HG03095 (cell line): ENCODE measurements around the gene RPL7A.
"Not testable (repeated sequence)": the region's sequence is repeated elsewhere in the genome, so short reads cannot be mapped to it uniquely, and the experiment has no call there.

Source experiments
- ATAC-seq: cut with Tn5 transposase; IDR thresholded peaks from one replicate; pipeline ENCODE4 v1.9.1; 2021; ENCODE audit warnings: moderate library complexity; ENCODE audit not compliant: unreplicated experiment

RPL7A gene

DNA sequence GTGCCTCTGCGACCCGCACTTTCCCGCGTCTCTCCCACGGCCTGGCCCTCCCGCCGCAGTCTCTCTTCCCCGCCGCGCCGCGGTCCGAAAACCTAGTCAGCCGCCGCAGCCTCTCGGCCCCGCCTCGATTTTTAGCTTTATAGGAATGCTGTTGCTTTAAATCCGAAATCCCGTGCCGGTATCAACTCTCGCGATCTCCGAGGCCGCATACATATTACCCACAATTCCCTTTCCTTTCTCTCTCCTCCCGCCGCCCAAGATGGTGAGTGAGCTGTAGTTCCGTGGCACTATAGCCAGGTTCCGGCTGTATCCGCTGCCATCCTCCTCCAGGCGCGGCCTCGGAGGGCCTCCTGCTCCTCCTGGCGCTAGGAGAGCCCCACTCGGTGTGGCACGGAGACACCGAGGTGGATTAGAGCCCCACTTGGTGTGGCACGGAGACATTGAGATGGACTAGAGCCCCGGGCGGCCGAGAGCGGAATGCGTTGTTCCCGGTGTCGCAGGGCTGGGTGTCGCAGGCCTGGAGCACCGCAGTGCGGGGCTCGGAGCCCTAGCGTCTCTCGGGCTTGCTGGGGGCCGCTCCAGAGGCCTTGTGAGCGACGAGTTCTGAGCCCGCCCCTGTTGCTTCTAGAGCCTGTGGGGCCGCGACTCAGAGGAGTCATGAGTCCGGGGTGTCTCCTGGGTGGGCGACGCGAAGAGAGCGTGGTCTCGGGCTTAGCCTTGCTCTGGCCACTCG lies at the start of gene RPL7A, which contains the start of gene MED22:
RPL7A (plus strand) TSS at position 234 of the 733 bp plus-strand sequence; CDS start at position 260, 26 bp downstream.
MED22 (minus strand) TSS at position 147 of the 733 bp plus-strand sequence. CDS start 1,469 bp downstream, outside the sequence.
- ATAC-seq: peak; percentile 70

DNA sequence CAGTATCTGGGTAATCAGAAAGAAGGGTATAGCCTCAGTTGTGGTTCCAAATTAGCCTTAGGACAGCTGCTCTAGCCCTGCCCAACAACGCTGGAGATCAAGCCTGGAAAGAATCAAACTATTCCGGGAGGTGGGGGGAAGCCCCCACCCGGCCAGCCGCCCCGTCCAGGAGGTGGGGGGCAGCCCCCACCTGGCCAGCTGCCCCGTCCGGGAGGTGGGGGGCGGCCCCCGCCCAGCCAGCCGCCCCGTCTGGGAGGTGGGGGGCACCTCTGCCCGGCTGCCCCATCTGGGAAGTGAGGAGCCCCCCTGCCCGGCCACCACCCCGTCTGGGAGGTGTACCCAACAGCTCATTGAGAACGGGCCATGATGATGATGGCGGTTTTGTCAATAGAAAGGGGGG lies 48.0 kb upstream of the RPL7A start:
- not testable (repeated sequence) for ATAC-seq

DNA sequence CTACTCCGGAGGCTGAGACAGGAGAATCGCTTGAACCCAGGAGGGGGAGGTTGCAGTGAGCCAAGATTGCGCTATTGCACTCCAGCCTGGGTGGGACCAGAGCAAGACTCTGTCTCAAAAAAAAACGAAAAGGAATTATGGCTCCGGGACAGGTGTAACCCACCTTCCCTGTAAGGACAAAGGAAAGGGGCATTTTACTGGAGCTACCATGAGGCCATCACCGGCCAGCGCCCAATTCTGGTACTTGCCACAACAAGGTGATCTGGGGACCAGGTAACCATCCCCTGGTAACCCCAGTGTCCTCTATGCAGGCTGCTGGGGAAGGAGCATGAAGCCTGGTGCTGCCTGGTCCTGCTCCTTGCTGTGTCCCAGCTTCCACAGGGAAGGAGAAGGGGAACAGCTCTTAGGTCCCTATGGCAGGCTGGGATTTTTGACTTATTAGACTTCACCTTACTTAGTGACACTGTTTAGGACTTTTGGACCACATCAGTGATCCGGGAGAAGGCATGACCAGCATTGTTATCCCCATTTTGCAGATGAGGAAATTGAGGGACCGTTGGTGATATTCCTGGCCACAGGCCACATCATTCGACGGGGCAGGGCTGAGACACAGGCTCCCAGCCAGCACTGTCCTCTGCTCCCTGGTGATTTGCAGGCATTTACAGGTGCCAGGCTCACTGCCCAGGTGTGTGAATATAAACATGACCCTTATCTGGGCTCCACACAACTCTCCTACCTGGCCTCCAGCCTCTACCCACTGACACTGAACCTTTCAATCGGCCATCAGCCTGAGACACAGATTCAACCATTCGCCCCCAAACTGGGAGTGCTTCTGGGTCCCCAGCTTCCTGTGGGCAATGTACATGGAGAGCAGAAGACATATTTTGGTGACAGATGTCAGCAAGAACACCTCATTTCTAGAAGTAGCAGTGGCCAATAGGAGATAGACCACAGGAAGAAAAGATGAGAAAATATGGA lies 46.5 kb upstream of the RPL7A start:
- ATAC-seq: no peak

DNA sequence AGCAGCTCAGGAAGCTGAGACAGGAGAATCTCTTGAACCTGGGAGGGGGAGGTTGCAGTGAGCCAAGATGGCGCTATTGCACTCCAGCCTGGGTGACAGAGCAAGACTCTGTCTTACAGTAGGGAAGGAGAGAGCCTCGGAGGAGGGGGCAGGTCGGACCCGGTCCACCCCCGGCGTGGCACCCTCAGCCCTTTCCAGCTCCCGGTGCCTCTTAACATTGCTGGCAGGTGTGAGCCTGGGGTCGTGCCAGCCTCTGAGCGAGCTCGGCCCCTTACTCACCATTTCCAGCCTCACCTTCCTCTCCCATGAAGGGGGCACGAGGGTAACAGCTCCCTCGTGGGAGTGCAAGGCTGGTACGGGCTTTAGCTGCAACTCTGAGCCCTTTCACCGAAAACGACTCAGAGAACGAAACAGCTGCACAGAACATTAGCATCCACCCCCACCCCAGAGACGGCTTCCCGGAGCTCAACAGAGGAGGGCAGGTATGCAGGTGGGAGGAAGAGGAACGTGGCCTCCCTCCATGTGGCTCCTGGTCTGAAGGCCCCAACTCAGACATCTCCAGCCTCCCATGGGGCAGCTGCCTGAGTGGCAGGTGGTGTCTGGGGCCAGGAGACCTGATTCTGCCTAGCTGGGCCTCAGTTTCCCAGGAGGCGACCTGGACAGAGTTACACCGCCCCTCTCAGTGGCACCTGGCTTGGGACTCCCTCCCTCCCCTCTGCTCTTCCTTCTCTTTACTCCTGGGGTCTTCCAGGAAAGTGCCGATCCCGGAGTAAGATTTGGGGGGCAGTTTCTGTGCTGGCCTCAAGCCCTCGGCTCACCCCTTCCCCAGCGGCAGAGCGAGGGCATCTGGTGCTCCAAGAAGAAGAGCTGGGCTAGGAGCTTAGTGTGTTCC lies 44.5 kb upstream of the RPL7A start:
- ATAC-seq: no peak

DNA sequence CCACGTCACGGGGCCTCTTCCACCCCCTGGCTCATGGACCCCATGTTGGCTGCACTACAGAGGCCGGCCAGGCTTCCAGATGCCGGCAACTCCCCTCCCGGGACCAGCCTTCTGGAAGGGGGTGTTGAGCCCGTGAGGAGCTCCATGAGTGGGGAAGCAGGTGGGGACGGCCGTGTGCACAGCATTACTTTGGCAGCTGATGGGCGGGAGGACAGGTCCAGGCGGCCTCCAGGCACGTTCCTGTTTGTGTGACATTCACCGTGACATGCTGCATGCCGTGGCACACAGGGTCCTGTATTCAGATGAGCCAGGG lies 43.9 kb upstream of the RPL7A start:
- no peak for ATAC-seq

DNA sequence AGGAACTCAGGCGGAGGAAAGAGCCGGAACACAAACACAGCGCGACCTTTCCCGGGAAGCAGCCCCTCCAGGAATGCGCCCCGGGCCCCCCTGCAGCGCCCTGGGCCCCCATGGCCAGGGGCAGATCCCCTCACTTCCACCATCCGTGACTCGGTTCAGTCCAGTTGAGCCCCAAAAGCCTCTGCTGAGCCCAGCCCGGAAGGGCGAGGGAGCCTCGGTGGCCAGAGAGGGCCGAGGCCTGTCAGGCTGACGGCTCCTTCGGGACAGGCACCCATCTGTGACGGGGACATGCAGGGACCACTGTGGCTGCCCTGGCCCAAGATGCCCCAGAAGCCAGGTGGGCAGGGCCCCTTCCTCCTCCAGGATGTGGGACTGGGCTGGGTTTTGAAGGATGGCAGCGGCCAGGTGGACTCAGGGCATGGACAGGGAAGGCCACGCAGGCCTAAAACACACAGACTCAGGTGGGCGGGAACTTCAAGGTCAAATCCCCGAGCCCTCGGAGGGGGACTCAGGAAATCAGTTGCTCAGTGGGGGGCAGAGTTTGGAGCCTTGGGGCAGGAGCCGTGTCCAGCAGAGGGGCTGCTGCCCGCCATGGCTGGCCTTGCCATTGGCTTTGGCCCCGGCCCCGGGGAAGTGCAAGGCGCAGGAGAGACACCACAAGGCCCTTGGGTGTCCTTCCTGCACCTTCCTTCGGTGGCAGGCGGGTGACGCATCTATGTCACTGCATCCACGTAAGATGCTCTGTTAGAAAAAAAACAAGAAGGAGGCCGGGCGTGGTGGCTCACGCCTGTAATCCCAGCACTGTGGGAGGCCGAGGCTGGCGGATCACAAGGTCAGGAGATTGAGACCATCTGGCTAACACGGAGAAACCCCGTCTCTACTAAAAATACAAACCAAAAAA lies 43.3 kb upstream of the RPL7A start:
- ATAC-seq: no peak

DNA sequence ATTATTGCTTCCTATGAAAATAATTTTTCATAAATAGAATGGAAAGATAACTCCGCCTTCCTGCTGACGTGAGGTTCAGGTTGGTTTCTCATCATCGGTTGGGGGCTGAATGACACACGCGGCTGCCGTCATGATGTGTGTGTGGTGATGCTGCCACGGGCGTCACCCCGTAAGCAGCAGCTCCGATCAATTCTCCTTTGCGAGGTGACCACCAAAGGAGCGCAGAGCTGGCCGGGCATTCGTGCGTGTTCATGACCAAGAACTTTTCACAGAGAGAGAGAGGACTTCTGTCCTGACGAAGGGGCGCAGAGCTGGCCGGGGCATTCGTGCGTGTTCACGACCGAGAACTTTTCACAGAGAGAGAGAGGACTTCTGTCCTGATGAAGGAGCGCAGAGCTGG lies 42.3 kb upstream of the RPL7A start:
- ATAC-seq: no peak

DNA sequence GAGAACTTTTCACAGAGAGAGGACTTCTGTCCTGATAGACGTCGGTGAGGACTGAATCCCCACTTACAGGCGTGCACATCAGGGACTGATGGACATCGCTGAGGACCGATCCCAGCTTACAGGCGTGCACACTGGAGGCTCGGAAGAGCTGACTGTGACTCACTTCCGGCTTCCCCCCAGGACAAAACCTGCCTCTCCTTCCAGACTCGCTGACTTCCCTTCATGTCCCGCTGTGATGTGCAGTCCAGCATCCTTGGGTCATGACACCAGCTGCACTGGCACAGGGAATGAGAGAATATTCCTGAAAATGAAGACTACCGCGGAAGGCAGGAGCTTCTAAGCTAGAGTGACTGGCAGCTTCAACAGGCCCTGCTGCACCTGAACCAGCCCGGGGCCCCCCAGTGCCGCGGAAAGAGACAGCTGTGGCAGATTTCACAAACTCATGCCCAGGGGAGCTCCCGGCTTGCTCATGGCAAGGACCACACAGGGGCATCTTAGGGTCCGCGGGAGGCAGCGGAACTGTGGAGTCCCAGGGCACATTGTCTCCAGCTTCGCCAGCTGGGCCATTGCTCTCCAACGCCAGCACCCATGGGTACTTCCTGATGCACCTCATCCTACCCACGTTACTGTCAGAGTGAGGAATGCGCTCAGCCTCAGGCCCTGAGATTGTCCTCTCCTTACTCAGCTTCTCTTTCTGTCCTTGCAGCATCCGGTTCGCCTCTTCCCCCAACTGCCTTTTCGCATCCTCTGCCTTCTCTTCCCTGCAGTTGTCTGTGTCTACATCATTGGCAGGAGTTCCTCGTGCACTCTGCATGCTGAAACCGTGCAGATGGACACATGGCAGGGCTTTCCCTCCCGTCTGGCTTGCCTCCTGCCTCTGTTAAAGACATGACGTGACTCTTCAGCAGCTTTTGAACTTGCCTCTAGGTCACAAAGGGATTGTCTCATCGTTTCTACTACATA lies 41.5 kb upstream of the RPL7A start:
- no peak for ATAC-seq

DNA sequence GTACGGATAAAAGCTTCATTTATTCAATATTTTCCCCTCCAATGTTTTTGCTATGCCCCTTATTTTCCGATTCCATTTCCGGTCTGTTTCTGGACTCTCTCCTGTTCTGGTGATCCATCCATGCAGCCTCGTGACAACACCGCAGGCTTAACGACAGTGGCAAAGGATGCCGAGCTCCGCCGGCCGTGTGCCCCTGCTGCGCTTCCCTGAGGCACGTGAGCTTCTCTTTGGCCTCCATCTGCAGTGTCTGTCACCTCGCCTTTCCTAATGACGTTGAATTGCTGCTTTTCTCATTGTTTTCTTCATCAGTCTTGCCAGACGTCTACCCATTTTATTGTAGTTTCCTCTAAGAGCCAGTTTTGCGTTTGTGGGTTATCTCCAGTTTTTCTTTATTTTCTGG lies 40.7 kb upstream of the RPL7A start:
- no peak for ATAC-seq

DNA sequence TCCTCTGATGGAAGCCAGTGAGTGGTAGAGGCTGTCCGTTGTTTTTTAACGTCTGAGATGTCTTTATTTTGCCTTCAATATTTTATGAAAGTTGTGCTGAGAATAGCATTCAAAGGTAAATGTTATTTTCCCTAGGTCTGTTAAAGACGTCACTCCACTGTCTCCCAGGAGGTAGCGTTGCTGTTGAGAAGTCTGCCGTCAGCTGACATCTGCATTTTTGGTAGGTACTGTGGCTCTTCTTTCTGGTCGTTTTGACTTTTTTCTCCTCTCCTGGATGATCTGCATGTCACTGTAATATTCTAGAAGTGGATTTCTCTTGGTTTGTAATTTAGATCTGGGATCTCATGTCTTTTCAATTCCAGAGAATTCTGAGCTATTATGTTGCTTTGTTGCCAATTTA lies 38.4 kb upstream of the RPL7A start:
- ATAC-seq: no peak

DNA sequence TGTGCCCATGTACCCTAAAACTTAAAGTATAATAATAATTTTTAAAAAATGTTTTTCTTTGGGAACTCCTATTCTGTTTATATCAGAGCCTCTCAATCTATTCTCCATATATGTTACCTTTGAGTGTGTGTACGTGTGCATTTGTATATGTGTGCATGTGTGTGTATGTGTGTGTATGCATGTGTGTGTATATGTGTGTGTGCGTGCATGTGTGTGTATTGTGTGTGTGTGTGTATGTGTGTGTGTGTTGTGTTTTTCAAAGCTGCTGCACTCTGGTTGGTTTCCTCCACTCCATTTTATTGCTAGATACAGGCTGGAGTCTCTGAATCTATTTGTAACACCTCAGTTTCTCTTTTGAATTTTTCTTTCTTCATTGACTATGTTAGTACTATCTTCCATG lies 32.0 kb upstream of the RPL7A start:
- no peak for ATAC-seq

DNA sequence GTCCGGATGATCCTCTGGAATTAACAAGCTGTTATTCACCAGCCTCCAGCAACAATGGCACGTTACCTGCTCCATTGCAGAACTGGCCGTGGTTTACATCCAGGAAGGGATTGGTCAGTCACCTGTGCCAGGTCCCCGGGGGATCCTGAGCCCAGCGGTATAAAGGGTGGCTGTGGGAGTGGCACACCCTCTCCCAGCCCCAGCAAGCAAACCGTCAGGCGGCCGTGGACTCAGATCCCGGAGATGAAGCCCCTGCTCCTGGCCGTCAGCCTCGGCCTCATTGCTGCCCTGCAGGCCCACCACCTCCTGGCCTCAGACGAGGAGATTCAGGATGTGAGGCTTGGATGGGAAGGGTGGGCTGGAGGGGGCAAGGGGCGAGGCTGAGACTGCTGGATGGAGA lies 30.5 kb upstream of the RPL7A start:
- not testable (repeated sequence) for ATAC-seq

DNA sequence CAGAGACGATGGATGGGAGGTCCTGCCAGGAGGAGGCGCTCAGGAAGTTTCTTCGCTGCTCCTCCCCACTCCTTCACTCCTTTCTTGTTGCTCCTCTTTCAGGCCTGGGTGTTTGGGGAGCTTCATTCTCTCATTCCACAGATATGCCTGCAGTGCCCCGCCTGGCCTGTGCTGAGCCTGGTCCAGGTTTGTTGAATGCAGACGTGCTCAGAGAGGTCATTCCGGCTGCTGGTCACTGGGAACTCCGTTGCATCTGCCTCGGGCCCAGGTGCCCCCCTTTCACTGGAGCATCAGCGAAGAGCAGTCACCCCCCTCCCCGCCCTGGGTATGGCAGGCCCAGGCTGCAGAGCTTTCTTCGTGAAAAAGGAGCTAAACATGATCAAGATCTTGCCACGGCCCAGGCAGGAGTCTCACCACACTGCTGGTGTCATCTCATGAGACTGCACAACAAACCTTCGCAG lies 27.6 kb upstream of the RPL7A start:
- ATAC-seq: no peak

DNA sequence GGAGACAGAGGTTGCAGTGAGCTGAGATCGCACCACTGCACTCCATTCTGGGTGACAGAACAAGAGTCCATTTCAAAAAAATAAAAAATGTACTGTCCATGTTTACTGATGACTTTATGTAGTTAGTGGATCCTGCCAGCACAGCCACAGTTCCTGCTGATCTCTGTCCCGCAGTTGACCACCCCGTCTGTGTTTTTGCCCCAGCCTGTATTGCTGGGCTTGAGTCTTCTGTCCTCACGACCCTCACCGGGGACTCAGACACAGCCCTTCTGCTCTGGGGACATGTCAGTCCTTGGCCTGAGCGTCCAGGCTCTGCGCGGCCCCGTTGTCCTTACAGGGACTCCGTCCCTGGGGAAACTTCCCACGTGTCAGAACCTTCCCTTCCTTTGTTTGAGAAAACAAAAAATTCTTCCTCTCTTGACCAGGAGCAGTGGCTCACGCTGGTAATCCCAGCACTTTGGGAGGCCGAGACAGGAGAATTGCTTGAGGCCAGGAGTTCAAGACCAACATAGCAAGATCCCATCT lies 26.5 kb upstream of the RPL7A start:
- no peak for ATAC-seq

DNA sequence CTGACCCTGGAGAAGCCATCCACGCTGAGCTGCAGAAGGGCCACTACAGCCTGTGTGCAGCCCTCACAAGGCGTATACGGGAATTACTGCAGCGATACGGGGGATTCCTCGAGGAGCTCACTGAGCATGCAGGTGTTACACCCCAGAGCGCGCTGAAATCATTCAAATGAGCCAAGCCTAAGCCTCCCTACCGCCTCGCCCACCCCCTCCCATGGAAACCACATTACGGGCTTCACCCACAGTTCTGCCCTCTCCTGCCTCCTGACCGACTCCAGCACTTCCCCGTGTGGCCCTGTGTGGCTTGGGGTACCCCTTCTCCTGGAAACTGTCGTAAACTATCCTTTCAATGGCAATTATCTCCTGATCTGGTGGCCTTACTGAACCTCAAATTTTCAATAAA lies 25.3 kb upstream of the RPL7A start:
- ATAC-seq: no peak

DNA sequence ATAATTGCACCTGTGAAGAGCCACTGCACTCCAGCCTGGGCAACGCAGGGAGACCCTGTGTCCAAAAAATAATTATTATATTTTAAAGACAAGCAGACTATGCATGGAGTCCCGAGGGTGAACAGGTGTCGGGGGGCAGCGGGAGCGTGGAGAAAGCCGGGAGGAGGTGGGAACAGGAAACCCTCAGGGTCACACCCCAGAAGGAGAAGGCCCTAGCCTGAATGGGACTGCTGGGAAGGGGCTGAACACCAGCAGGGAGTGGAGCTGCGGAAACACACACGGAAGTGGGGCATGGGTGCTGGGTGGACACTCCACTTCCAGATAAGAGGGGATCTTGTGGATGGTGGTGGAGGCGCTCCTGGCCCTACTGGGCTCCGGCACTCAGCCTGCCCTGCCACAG lies 24.8 kb upstream of the RPL7A start:
- ATAC-seq: no peak

DNA sequence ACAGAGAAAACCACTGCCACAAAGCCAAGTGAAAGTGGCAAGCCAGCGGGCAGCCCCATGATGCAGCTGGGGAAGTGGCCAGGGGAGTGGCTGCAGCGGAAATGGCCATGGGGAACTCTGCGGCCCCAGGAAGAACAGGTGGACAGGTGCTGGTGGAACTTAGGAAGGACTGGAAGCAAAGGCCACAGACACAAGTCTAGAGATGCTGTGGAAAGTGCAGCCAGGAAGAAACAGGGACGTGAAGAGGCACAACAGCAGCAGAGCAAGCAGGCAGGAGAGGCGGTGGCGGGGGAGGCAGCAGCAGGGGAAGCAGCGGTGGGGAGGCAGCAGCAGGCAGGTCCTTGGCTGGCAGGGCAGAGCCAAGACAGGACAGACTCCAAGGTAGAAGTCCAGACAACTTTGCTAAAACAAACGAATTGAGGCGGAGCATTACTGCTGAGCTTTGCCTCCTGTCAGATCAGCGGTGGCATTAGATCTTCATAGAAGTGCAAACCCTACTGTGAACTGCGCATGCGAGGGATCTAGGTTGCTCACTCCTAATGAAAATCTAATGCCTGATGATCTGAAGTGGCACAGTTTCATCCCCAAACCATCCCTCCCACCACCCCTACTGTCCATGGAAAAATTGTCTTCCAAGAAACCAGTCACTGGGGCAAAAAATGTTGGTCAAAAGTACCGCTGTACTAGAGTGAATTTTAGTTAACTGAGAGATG lies 23.9 kb upstream of the RPL7A start:
- ATAC-seq: no peak

DNA sequence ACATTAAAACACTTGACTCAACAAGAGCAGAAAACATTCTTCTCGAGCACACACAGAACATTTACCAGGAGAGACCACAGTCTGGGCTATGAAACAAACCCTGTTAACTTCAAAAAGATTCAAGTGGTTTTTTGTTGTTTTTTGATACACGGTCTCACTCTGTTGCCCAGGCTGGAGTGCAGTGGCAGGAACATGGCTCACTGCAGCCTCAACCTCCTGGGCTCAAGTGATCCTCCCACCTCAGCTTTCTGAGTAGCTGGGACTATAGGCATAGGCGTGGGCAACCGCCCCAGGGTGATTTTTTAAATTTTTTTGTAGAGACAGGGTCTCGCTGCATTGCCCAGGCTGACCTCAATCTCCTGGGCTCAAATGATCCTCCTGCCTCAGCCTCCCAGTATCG lies 21.0 kb upstream of the RPL7A start:
- not testable (repeated sequence) for ATAC-seq
